BJ (cell line): ENCODE results near the gene OR2A12. TPM values are rescaled to one million over a fixed set of nuclear protein-coding genes. Genes with fewer than 3 reads are reported as not detected.
"Not testable (repeated sequence)": the region's sequence is repeated elsewhere in the genome, so short reads cannot be mapped to it uniquely, and the experiment has no call there.

Source experiments
- CTCF ChIA-PET: fragments of 350-600 bp; formaldehyde crosslinking; extraction: SDS; loops from one replicate; lab custom pipeline; 2021; ENCODE audit warnings: antibody characterized with exemption, inconsistent platforms; lab: Yijun Ruan, JAX
- POLR2A ChIA-PET: fragments of 300-600 bp; sonication (Branson Sonifier 250); formaldehyde crosslinking; extraction: SDS; loops from one replicate; lab custom pipeline; 2021; ENCODE audit warnings: antibody characterized with exemption; lab: Charles Lee
- DNase-seq: peaks from one replicate; pipeline ENCODE4 v3.0.0-alpha.2; 2011; ENCODE audit warnings: low read depth
- H3K27me3 ChIP-seq: 2 replicates; pipeline ENCODE4 v1.6.0; 2011; ENCODE audit warnings: low read length; ENCODE audit not compliant: control insufficient read depth, insufficient read depth
- H3K36me3 ChIP-seq: 2 replicates; pipeline ENCODE4 v1.5.1; 2011; ENCODE audit warnings: low read length; ENCODE audit not compliant: control insufficient read depth, insufficient read depth
- H3K4me3 ChIP-seq: 2 replicates; pipeline ENCODE4 v1.5.1; 2011; ENCODE audit warnings: low read depth, mild to moderate bottlenecking, control low read depth, low read length
- CTCF ChIP-seq: IDR thresholded peaks from 2 replicates; pipeline ENCODE4 v1.5.1; 2011; ENCODE audit warnings: low read depth, mild to moderate bottlenecking, control low read depth, inconsistent platforms, low read length, moderate library complexity; ENCODE audit not compliant: insufficient read depth
- polyA plus RNA-seq: library from polyadenylated mRNA; depleted of rRNA; stranded (reverse); fragments of >200 nt; gene quantifications from 2 replicates; pipeline ENCODE4 v1.2.3, GENCODE V29; 2011

The OR2A12 gene
- polyA plus RNA-seq, 1 experiment, result not detected

- Histone ChIP-seq H3K4me3 (no peak overlapping the region), H3K36me3 (no peaks in the 10 kb centered on the region), H3K27me3 (no peaks in the 10 kb centered on the region)
- no peak for TF ChIP-seq CTCF
- ChIA-PET CTCF (no interaction called here), POLR2A (no interaction called here)
- DNase-seq, result no peak
Observed at GRCh38 chr7:144049491-144049890, 36.6 kb upstream of the OR2A12 start.

GRCh38 chr7:144050093-144050492 lies 36.0 kb upstream of the OR2A12 start:
- DNase-seq, result no peak
- no peak for TF ChIP-seq CTCF
- POLR2A ChIA-PET, result no interaction called here

GRCh38 chr7:144050884-144051283 lies 35.2 kb upstream of the OR2A12 start:
- POLR2A ChIA-PET, DNase-seq, CTCF ChIA-PET, H3K27me3 ChIP-seq, H3K36me3 ChIP-seq, H3K4me3 ChIP-seq: not testable (repeated sequence)

More at GRCh38 chr7:144050093-144050492, 36.0 kb upstream of the OR2A12 start:
- CTCF ChIA-PET, result no interaction called here
- Histone ChIP-seq H3K27me3 (no peaks in the 10 kb centered on the region), H3K36me3 (no peaks in the 10 kb centered on the region), H3K4me3 (no peak overlapping the region)

GRCh38 chr7:144057954-144058353 lies 28.1 kb upstream of the OR2A12 start:
- ChIA-PET POLR2A (no interaction called here), CTCF (no interaction called here)
- no peak for TF ChIP-seq CTCF
- no peaks in the 10 kb centered on the region for H3K27me3 ChIP-seq
- H3K36me3 ChIP-seq, result no peaks in the 10 kb centered on the region
- H3K4me3 ChIP-seq, result no peak overlapping the region
- DNase-seq, result no peak

- 0 out of 2 replicates have a peak, but pooled peaks have one; percentile 16 for TF ChIP-seq CTCF
- Histone ChIP-seq H3K27me3 (no peaks in the 10 kb centered on the region), H3K36me3 (no peaks in the 10 kb centered on the region), H3K4me3 (no peak overlapping the region)
- no peak for DNase-seq
- ChIA-PET CTCF (interaction anchor here (1.3 kb wide), 1 partner anchor 64 kb away, joined by 4 read pairs; no protein-coding TSS in a partner anchor), POLR2A (no interaction called here)
Observed at GRCh38 chr7:144063710-144064109, 22.4 kb upstream of the OR2A12 start.

GRCh38 chr7:144069511-144069910 lies 16.6 kb upstream of the OR2A12 start, which contains the start of gene OR2A25:
TSS of gene OR2A25 (plus strand) at chr7:144069811. CDS start at chr7:144074220, 4,409 bp downstream.
- DNase-seq, result no peak
- POLR2A ChIA-PET, result no interaction called here
- Histone ChIP-seq H3K4me3 (no peak within 1 kb of the TSS), H3K27me3 (no peaks in the 10 kb centered on the region), H3K36me3 (no peaks in the 10 kb centered on the region)
- CTCF ChIA-PET, result no interaction called here
- TF ChIP-seq CTCF, result no peak
